ENCODE measurements around the gene EIF4A3. TPM values are rescaled to one million over a fixed set of nuclear protein-coding genes. Genes with fewer than 3 reads are reported as not detected.
A peak's percentile ranks its signal among the peaks of the same experiment; 100 is the strongest.
"Not testable (repeated sequence)": the region's sequence is repeated elsewhere in the genome, so short reads cannot be mapped to it uniquely, and the experiment has no call there.

EIF4A3 gene
- total RNA-seq, 6 donors from 2014 or later = 48.2 to 86.2 (median 61.8) TPM

- H3K27ac ChIP-seq = peak overlapping the region; percentile 75 to 81 (median 77)
- H3K36me3 ChIP-seq = no peaks in the 10 kb centered on the region
- DNase-seq (peak in 1 of 2 donors; percentile 51), ATAC-seq (ENCODE audit: low FRiP score in 2 of 2) (peak; percentile 64 to 82)
- TF ChIP-seq EP300 (IDR thresholded peaks at IDR 0.05) (no peak), POLR2A (IDR thresholded peaks at IDR 0.05) (peak in 1 of 4 donors; percentile 34), POLR2AphosphoS5 (IDR thresholded peaks at IDR 0.05) (no peak), CTCF (IDR thresholded peaks at IDR 0.05) (no peak)
- no peaks in the 10 kb centered on the region for H3K27me3 ChIP-seq
- WGBS, 2 donors = 50 to 51% methylated on average over 8 of the region's 8 CpGs
- peaks cover 0 to 3% (median 0%) of the 10 kb centered on the region in 4 donors for H3K4me1 ChIP-seq
- H3K9me3 ChIP-seq = no peaks in the 10 kb centered on the region
- H3K4me3 ChIP-seq = no peak overlapping the region
Observed at GRCh38 chr17:80092959-80093358, 54.0 kb downstream of the EIF4A3 start.

- H3K9me3 ChIP-seq = no peaks in the 10 kb centered on the region
- H3K36me3 ChIP-seq = peaks cover 0 to 3% (median 0%) of the 10 kb centered on the region in 4 donors
- no peak for TF ChIP-seq POLR2A (IDR thresholded peaks at IDR 0.05)
- TF ChIP-seq EP300 (IDR thresholded peaks at IDR 0.05) = no peak
- no peak for TF ChIP-seq POLR2AphosphoS5 (IDR thresholded peaks at IDR 0.05)
- TF ChIP-seq CTCF (IDR thresholded peaks at IDR 0.05) = no peak
- 87 to 95% methylated on average over 4 of the region's 4 CpGs for WGBS, 2 donors
- no peak for DNase-seq
- peaks cover 0 to 3% (median 0%) of the 10 kb centered on the region in 4 donors for H3K4me1 ChIP-seq
- no peak for ATAC-seq (ENCODE audit: low FRiP score in 2 of 2)
- peak overlapping the region in 1 of 4 donors; percentile 77 for H3K27ac ChIP-seq
- no peak overlapping the region for H3K4me3 ChIP-seq
- H3K27me3 ChIP-seq = no peaks in the 10 kb centered on the region
Observed at GRCh38 chr17:80091376-80091775, 55.6 kb downstream of the EIF4A3 start.

DNA sequence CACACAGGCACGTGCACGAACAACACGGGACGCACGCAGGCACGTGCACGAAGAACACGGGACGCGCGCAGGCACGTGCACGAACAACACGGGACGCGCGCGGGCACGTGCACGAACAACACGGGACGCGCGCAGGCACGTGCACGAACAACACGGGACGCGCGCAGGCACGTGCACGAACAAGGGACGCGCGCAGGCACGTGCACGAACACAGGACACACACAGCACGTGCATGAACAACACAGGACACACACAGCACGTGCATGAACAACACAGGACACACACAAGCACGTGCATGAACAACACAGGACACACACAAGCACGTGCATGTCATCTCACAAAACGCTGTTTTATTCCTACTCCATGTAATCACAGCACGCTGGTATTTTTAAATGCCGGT lies 56.8 kb downstream of the EIF4A3 start:
- not testable (repeated sequence) for H3K36me3 ChIP-seq; DNase-seq; H3K4me3 ChIP-seq; H3K27ac ChIP-seq; H3K9me3 ChIP-seq; ATAC-seq (ENCODE audit: low FRiP score in 2 of 2); H3K4me1 ChIP-seq; H3K27me3 ChIP-seq
- WGBS, 2 donors = 92 to 96% methylated on average over 44 of the region's 44 CpGs

DNA sequence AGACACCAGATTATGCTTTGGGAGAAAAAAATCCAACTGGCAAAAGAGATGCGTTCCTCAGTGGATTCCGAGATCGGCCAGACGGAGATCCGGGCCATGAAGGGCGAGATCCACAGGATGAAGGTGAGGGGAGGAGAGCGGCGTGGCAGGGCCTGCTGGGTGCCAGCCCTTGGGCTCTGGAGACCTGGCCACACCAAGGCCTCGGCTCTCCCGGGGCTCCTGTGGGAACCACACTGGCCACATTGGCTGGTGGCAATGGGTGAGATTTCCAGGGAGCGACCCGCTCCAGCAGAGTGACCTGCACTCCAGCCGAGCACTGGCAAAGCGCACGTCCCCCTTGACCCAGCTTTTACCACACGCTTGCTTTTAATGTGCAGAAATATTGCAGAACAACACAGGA lies 57.2 kb downstream of the EIF4A3 start:
- TF ChIP-seq POLR2AphosphoS5 (IDR thresholded peaks at IDR 0.05) (no peak), EP300 (IDR thresholded peaks at IDR 0.05) (no peak), CTCF (IDR thresholded peaks at IDR 0.05) (no peak), POLR2A (IDR thresholded peaks at IDR 0.05) (no peak)
- 93 to 100% methylated on average over 10 to 16 of the region's 16 CpGs for WGBS, 2 donors
- DNase-seq (no peak), ATAC-seq (ENCODE audit: low FRiP score in 2 of 2) (no peak)
- H3K27ac ChIP-seq = no peak overlapping the region
- no peaks in the 10 kb centered on the region for H3K9me3 ChIP-seq
- H3K4me1 ChIP-seq = peaks cover 0 to 3% (median 0%) of the 10 kb centered on the region in 4 donors
- H3K4me3 ChIP-seq = no peak overlapping the region
- no peaks in the 10 kb centered on the region for H3K27me3 ChIP-seq
- peaks cover 0 to 3% (median 0%) of the 10 kb centered on the region in 4 donors for H3K36me3 ChIP-seq

GRCh38 chr17:80087346-80088265 lies 59.3 kb downstream of the EIF4A3 start:
- DNase-seq = no peak
- no peak for ATAC-seq (ENCODE audit: low FRiP score in 2 of 2)
- WGBS, 2 donors = 82 to 86% methylated on average over 30 to 34 of the region's 34 CpGs
- no peaks in the 10 kb centered on the region for H3K9me3 ChIP-seq
- no peak overlapping the region for H3K4me3 ChIP-seq
- H3K36me3 ChIP-seq = peaks cover 0 to 3% (median 0%) of the 10 kb centered on the region in 4 donors
- peaks cover 3 to 6% (median 4%) of the 10 kb centered on the region in 4 donors for H3K4me1 ChIP-seq
- TF ChIP-seq CTCF (IDR thresholded peaks at IDR 0.05) = no peak
- H3K27ac ChIP-seq = no peak overlapping the region
- no peaks in the 10 kb centered on the region for H3K27me3 ChIP-seq
